GM21723 (cell line): ENCODE results near the gene R3HDM2.
"Not testable (repeated sequence)": the region's sequence is repeated elsewhere in the genome, so short reads cannot be mapped to it uniquely, and the experiment has no call there.

Experiments used
- ATAC-seq: cut with Tn5 transposase; IDR thresholded peaks from one replicate; pipeline ENCODE4 v1.9.1; 2021; ENCODE audit warnings: mild to moderate bottlenecking, moderate library complexity; ENCODE audit not compliant: unreplicated experiment

R3HDM2 gene

DNA sequence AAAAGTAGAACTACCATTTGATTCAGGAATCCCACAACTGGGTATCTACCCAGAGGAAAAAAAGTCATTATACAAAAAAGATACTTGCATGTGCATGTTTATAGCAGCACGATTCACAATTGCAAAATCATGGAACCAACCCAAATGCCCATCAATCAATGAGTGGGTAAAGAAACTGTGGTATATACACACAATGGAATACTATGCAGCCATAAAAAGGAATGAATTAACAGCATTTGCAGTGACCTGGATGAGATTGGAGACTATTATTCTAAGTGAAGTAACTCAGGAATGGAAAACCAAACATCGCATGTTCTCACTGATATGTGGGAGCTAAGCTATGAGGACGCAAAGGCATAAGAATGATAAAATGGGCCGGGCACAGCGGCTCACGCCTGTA is 154.6 kb downstream of the R3HDM2 start:
- ATAC-seq = not testable (repeated sequence)

DNA sequence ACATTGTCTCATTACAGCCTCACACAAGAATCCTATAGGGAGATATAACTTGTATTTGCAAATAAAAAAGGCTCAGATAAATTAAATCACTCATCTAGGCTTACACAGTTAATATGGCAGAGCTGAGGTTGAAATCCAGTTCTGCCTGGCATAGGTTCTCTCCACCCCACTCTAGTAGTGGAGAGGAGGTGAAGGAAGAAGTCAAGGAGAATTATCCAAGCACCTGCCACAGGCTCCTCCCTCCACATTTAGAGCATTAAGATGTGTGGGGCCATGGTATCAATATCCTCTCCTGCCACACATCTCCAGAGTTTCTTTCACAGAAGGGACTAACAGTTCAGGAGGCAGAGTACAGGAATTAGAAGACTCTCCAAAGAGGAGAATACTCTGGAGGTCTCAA is 157.3 kb downstream of the R3HDM2 start:
- ATAC-seq = no peak

DNA sequence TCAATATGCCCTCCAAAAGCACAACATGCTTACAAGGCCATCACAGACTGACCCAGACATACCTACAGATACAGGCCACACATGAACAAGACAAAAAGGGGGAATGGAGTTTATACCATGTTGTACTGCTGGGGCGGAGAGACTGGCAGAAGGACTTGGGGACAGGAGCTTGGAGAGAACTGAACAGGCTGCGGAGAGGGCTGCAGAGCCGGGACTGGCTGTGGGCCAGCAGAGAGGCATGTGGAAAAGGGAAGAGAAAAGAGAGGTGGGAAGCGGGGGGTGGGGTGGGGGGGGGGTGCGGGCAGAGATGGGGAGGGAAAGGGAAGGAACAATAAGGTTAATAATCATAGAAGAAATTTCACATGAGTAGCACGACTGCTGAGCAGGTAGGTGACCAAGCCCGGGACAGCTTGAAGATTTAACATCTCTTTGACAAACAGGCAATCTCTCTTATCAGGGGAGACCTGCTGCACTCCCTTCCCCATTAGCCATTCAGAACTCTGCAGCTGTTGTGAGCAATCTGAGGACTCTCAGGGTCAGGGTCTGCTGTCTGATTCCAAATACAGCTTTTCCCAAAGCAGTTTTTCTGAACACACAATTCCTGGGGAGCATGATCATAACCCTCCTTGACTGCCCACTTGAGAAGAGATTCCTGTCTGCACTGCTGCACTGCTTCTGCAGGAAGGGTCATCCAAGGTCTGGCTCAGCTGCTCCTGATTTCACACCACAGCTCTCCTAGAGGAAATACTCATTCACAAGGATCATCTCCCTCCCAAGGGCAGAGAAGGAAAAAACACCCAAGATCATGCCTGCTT is 158.3 kb downstream of the R3HDM2 start:
- no peak for ATAC-seq

DNA sequence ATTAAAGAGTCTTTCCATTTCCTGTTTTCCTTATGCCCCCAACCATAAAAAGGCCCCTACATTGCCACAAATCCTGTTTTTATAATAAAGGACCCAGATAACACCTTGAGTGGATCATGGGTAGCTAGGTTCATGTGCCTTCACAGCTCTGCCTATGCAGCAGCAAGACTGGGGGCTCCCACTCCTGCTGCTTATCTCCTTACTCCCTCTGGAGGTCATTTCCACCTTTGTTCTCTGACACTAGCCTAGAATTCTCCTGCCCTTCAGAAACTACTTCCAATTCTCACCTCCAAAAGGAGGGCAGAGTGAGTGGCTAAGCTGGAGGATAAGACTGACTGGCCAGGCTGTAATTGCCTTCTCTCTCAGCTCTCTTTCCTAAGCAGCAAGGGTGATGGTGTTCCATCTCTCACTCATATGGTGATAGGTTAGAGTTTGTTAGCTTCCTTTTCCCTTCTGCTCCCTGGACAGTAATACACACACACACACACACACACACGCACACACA is 159.8 kb downstream of the R3HDM2 start:
- no peak for ATAC-seq

DNA sequence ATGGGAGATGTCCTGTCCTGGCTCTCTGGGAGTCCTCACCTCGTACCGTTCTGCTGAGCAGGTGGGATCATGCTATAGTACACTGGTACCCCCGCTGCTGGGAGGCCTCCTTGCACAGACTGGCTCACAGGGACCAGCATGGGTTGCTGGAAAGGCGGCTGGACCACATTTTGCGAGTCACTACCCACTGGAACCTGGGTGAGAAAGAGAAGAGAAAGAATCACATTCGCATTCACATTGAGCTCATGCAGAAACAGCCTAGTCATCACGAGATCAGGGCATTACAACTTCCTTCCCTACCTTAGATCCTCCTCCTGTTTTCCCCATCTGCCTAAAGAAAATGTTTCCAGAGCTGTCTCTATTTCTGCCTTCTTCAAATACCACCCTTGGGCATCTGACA is 162.6 kb downstream of the R3HDM2 start:
- ATAC-seq = no peak

DNA sequence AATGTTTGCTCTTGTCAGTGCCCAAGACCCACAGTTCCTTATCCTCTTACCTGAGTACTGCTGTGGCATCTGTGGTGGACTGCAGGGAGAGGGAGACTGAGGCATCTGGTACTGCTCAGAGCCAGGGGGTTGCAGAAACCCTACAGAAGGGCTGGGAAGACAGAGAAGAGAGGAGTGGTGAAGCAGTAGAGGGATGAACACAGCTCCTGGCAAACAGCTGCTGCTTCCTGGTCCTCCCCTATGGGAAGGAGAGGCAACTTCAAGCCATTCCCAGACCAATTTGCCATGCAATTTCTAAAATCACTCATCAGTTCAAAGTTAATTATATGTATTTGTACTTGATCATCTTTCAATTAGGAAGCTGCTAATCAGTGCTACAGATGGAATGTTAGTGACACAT is 164.2 kb downstream of the R3HDM2 start:
- ATAC-seq = no peak

DNA sequence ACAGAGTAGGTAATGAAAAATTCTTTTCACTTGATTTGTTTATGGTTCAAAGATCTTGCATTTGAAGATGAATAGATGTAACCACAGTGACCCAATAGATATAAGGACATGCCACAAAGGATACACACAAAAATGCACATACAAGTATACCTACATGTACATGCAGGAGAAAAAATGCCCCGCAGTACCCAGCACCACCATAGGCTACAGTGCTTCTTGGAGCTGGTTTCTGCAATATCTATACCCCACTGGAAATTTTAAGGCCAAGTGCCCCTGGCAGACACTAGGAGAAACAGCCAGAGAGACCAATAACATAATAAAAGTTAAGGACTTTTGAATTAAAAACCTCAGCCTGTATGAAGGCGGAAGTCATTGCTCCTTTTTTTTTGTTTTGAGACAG is 167.7 kb downstream of the R3HDM2 start:
- ATAC-seq = no peak

DNA sequence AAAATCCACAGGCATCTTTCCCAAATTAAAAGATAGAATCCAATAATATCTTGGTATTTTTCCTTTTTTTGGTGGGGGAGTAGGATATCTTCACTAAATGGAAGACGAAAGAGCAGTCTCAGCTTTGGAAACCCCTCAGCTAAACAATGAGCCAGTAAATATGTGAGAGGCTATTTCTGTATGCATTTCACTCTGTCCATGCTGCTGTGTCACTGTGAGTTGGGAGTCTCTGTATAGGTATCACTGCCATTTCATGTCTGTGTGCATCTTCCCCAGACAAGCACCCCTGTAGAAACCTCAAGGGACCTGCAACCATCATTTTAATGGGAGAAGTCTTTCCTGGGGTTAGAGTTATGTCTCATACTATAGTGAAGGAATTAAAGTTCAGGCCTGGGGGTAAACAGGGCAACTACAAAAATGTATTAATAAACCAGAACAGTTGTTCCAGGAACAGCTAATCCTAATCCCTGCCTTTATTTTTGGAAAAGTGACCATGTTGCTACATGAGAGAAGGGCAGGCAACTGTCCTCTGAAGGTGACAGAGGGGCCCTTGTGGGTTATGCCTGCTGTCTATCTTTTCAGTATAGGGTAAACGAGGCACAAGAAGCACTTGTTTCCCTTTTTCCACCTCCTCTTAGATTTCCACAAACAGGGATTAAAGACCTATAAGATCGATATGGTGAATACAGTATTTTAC is 168.6 kb downstream of the R3HDM2 start:
- no peak for ATAC-seq

DNA sequence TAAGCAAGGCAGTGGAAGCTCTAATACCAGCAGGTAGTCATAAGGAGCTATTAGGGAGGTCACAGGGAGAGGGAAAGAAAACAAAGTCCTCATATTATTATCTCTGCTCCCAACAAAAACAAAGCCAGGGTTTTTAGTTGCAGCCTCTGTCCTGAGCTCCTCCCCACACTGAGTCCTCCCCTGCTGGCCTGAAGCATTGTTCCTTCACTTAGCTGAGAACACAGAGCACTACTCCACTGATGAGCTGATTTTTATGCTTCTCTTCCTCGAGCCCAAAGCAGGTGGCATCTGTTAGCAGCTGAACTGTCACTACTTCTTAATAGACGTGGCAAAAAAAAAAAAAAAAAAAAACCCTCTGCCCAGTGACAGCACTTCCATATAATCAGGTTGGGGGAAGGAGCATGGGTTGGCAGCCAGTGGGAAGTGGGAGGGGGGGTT is 169.4 kb downstream of the R3HDM2 start:
- no peak for ATAC-seq

DNA sequence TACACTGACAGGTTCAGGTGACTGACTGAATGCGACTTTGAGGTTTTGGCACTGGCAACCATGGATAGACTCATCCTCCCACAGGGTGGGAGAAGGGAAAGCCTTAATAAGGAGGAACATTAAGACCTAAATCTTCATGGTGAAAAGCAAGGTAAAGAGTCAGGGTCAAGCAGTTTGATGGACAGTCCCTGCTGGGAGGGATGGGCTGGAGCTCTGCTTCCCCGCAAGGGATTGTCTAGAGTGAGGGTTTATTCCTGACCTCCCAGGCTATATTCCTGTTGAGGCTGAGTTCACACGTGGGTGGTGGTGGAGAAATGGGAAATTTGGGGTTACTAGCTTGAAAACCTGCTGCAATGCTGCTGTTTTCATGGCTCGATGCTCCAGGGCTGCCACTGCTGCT is 170.5 kb downstream of the R3HDM2 start:
- no peak for ATAC-seq

DNA sequence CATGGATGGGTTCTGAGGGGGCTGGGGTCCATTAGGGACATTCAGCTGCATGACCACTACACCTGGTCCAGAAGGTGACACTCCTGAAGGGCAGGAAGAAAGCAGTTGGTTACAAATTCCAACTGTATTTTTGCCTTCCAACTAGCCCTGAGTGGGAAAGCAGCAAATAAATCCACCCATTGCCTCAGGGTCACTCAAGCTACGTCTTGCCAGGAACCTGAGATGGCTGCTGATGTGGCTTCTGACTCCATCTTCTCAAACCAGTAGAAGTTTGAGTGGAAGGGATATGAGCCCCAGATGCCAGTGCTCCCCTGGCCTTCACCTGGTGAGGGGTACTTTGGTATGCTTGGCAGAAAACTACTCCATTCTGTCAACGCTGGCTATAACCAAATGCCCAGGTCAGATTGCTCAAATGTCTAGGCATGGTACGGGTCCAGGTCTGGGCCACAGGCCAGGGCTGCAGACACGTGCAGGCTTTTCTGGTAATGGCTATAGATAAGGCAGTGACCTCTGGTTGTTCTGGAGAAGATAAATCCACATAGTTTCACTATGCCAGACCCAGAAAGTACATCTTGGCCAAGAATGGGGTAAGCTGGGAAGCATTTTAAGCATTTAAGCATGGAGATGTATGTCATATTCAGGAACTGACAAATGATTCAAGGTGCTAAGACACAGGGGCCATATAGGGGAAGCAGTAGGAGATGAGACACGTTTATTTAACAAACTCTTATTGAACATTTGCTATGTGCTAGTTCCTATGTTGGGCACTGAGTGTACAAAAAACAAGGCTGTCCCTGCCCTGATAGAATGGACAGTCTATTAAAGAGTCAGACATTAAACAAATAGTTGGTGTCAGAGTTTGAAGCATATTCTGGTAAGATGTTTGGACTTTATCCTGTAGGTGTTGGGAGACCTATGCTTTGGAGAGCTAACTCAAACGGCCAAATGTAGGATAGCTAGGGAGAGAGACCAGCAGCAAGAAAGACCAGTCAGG is 171.6 kb downstream of the R3HDM2 start:
- ATAC-seq = no peak

DNA sequence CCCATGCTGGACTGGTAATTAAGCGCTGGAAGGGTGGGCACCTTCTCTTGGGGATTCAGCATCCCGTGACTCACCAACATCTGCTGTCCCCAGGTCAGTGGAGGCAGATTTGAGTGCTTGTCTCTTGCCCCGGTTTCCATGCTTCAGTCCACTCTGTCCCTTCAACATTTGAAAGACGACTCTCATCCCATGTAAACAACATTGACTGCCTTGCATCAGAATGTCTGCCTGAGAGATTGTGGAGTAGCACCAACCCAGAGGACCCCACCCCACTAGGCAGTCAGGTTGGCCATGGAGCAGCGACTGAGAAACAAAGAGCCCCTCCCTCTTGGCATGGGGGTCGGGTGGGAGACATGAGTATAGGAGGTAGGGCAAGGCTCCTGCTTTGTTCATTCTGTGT is 174.9 kb downstream of the R3HDM2 start:
- no peak for ATAC-seq

DNA sequence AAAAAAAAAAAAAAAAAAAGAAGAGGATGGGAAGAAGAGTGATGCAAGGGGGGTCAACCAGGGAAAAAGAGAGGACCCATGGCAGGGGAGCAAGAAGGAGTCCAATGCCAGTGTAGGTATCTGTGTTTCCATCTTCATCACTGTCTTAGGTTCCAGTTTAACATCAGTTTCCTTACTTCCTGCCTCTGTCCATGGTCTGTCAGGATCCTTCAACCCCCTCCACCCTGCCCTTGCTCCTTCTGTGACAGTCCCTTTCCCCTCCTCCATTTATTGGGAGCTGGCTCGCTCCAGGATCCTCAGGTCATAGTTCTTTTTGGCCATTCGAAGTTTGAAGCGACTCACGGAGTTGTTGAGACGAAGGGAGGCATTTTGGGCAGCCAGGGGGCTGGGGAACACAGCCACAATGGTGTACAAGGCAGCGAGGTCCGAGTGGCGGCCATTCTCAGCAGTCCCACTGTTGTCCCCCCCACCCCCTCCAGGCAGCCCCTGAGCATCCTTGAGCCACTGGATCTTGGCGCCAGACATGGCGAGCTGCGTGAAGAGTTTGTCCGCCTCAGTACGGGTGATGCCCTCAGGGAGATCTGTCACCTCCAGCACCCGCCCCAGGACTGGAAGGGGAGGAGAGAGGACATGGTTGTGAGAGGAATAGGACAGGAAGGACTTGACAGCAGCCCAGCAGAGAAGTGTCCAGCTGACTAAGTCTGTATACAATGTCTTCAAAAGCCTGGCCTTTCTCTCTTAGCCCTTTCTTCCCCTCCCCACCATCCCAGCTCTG is 176.2 kb downstream of the R3HDM2 start:
- ATAC-seq = no peak

DNA sequence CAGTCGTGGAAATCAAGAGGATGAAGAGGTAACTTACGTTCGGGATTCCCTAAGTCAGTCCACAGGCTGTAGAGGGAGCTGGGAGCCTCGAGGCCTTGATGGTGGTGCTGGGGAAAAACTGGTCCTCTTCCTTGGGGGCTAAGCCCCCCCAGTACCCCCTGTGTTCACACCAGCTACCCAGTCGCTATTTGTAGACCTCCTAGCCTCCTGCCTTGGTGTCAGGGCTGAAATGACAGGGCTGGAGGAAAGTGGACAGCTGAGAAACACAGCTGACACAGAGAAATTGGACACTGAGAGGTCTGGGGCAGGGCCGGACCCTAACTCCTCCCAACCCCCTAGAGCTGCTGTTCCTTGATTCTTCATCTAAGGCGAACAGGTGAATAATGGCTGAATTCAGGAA is 179.9 kb downstream of the R3HDM2 start, which contains the start of gene STAC3:
TSS of gene STAC3 (minus strand) at position 232 of the 400 bp plus-strand sequence. CDS start 1,551 bp downstream, outside the sequence.
- ATAC-seq = no peak

DNA sequence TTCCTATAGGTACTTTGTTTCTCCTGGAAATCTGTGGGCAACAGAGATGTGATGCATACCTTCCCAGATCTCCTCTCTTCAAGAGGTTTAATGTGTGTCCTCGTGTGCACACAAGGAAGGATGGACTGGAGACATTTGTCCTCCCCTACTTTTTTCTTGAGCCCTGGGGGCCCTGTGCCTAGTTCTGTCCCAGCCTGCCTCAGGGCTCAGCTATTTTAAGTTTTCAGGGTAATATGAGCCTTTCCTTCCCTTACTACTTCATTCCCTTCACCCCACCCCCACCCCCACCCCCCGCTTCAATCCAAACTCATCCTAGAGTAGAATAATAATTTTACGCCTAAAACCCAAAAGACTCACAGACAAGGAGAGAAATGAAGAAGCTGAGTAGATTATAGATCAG is 180.3 kb downstream of the R3HDM2 start:
- ATAC-seq = no peak

DNA sequence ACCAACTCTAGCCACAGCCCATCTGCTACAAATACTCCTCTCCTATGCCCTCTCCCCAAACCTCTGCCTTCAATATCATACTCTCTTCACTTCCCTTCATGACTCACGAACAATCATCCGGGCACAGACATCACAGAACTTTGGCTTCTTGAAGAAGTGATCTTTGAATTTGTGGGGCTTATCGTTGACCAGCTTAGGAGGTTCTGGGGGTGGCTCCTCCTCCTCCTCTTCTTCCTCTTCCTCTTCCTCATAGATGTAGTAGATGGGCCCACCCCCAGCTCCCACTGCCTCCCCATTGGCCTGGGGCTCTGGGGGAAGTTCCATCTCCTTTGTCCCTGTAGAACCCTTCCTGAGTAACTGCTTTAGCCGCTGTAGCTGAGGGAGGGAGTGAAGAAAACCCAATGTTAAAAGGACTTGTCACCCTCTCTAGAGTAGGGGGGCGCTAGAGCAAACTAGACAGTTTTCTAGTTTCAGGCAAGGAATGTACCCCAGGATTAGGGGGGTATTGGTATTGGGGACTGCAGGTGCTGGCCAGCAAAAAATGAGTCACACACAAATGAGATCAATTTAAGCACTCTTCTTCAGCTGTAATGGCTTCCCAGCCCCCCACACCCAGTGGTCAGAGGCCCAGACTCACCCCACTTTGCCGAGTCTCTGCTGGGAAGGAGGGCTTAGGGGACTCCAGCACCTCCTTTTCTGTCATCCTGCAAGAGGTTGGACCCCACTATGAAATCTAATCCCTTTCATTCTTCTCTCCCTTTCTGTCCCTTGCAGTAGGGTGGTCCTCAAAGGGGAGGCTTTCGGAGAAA is 181.7 kb downstream of the R3HDM2 start:
- ATAC-seq = no peak

DNA sequence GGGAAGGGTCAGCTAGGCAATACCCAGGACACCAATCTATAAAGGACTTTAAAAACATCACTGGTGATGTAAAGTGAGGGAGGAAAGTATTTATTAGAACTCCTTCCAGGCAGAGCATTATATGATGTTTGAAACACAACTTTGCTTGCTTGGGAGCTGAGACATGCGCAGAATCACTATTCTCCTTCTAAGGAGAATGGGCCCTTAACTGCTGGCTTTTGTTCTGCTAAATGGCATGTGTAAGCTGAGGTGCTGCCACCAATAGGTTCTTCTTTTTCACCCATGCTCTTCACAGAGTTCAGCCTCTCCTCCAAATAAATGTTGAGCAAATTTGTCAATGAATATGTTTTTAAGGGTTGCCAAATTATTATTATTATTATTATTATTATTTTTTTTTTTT is 183.8 kb downstream of the R3HDM2 start:
- no peak for ATAC-seq

DNA sequence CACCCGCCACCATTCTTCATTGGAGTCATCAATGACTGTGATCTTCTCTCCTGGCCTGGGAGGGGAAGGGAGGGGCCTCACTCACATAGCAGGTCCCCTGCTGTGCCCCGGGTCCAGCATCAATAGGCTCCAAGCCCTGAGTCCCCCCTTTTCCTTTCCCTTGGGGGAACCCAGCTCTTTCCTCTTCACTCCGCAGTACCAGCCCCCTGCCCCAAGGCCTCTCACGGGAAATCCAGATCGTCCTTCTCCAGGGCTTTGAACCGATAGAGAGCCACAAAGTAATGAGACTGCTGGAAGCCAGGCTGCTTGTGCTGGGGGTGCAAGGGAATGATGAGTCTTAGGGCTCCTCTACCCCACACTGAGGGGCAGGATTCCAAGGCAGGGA is 186.5 kb downstream of the R3HDM2 start:
- ATAC-seq = no peak
